Cardiac muscle cell (in vitro differentiated cells and primary cell): ENCODE measurements around the gene LIG3. TPM values are rescaled to one million over a fixed set of nuclear protein-coding genes. Genes with fewer than 3 reads are reported as not detected.

Experiments
- DNase-seq, 2 donors: peaks; one replicate each; pipeline versions ENCODE4 v3.0.0 to v3.0.0-alpha.2; 2010 to 2017; ENCODE audit warnings: low read depth in 1 of 2, low spot score in 1 of 2
- H3K27ac ChIP-seq: fragments of 200-600 bp; sonication (generic); 2 replicates; pipeline ENCODE4 v1.5.1; 2016
- H3K27me3 ChIP-seq: fragments of 200-600 bp; sonication (generic); 2 replicates; pipeline ENCODE4 v1.6.0; 2016; ENCODE audit warnings: control low read depth
- H3K36me3 ChIP-seq: fragments of 200-600 bp; sonication (generic); 2 replicates; pipeline ENCODE4 v1.5.1; 2016; ENCODE audit warnings: control low read depth
- H3K4me1 ChIP-seq: fragments of 200-600 bp; sonication (generic); 2 replicates; pipeline ENCODE4 v1.8.1; 2017; ENCODE audit warnings: low read depth, mild to moderate bottlenecking, mixed run types
- H3K4me3 ChIP-seq: fragments of 200-600 bp; sonication (generic); 2 replicates; pipeline ENCODE4 v1.5.1; 2016; ENCODE audit warnings: mild to moderate bottlenecking
- H3K9me3 ChIP-seq: fragments of 200-600 bp; sonication (generic); 2 replicates; pipeline ENCODE4 v1.5.1; 2017; ENCODE audit warnings: low read depth, mild to moderate bottlenecking, control low read depth
- CTCF ChIP-seq: IDR thresholded peaks from 2 replicates; pipeline ENCODE4 v1.5.1; 2012; ENCODE audit warnings: low read depth, mild to moderate bottlenecking, low read length
- polyA plus RNA-seq: library from polyadenylated mRNA; unstranded; fragments of >200 nt; fragmentation: Nextera tagmentation; extraction: Ambion mirVana; gene quantifications from 2 replicates; pipeline ENCODE4 v1.2.1, GENCODE V29; 2016
- total RNA-seq: library from RNA; depleted of rRNA; stranded (reverse); fragments of >200 nt; gene quantifications from 2 replicates; pipeline ENCODE4 v1.2.3, GENCODE V29; 2016

The LIG3 gene
- total and polyA plus RNA-seq, 2 experiments from 2014 or later: 27.9 to 85.5 TPM

GRCh38 chr17:34987232-34987631 lies 6.9 kb downstream of the LIG3 start:
- H3K36me3 ChIP-seq: peaks cover 50% of the 10 kb centered on the region
- H3K27ac ChIP-seq: no peak overlapping the region
- no peak for TF ChIP-seq CTCF
- no peaks in the 10 kb centered on the region for H3K27me3 ChIP-seq
- no peak for DNase-seq
- H3K4me3 ChIP-seq: no peak overlapping the region
- H3K4me1 ChIP-seq: peaks cover 8% of the 10 kb centered on the region
- H3K9me3 ChIP-seq: no peaks in the 10 kb centered on the region

GRCh38 chr17:34988644-34989043 lies 8.3 kb downstream of the LIG3 start:
- no peak overlapping the region for H3K27ac ChIP-seq
- peaks cover 63% of the 10 kb centered on the region for H3K36me3 ChIP-seq
- no peaks in the 10 kb centered on the region for H3K9me3 ChIP-seq
- H3K4me3 ChIP-seq: no peak overlapping the region
- DNase-seq: no peak
- no peaks in the 10 kb centered on the region for H3K27me3 ChIP-seq
- TF ChIP-seq CTCF: no peak
- H3K4me1 ChIP-seq: peaks cover 6% of the 10 kb centered on the region

GRCh38 chr17:34989473-34989872 lies 9.2 kb downstream of the LIG3 start:
- Histone ChIP-seq H3K27ac (no peak overlapping the region), H3K4me3 (no peak overlapping the region), H3K27me3 (no peaks in the 10 kb centered on the region), H3K9me3 (no peaks in the 10 kb centered on the region), H3K36me3 (peaks cover 68% of the 10 kb centered on the region), H3K4me1 (no peaks in the 10 kb centered on the region)
- no peak for DNase-seq
- no peak for TF ChIP-seq CTCF

- no peaks in the 10 kb centered on the region for H3K4me1 ChIP-seq
- no peak overlapping the region for H3K27ac ChIP-seq
- no peaks in the 10 kb centered on the region for H3K27me3 ChIP-seq
- no peak overlapping the region for H3K4me3 ChIP-seq
- no peaks in the 10 kb centered on the region for H3K9me3 ChIP-seq
- H3K36me3 ChIP-seq: peaks cover 77% of the 10 kb centered on the region
- TF ChIP-seq CTCF: no peak
- no peak for DNase-seq
Measured at GRCh38 chr17:34990921-34991365, 10.6 kb downstream of the LIG3 start.

GRCh38 chr17:34991606-34992005 lies 11.3 kb downstream of the LIG3 start:
- H3K36me3 ChIP-seq: peaks cover 76% of the 10 kb centered on the region

More at GRCh38 chr17:34991606-34992005, 11.3 kb downstream of the LIG3 start:
- DNase-seq: no peak
- Histone ChIP-seq H3K27ac (no peak overlapping the region), H3K4me1 (no peaks in the 10 kb centered on the region), H3K9me3 (no peaks in the 10 kb centered on the region), H3K27me3 (no peaks in the 10 kb centered on the region), H3K4me3 (no peak overlapping the region)
- no peak for TF ChIP-seq CTCF
